Uterus (tissue), 4 donors: ENCODE measurements around the gene STRAP. TPM values are rescaled to one million over a fixed set of nuclear protein-coding genes. Genes with fewer than 3 reads are reported as not detected.

Source experiments
- DNase-seq, 2 donors: peaks; one replicate each; pipeline ENCODE4 v3.0.0-alpha.2; 2019 to 2020
- H3K27ac ChIP-seq, 2 donors: fragments of 200-600 bp; sonication (generic); 1 replicate in 1 of 2; 2 replicates in 1 of 2; pipeline ENCODE4 v1.5.1; 2016 to 2018
- H3K27me3 ChIP-seq, 2 donors: fragments of 200-600 bp; sonication (generic); one replicate each; pipeline ENCODE4 v1.5.1; 2018 to 2019; ENCODE audit warnings: control low read depth in 1 of 2
- H3K36me3 ChIP-seq, 2 donors: fragments of 200-600 bp; sonication (generic); one replicate each; pipeline ENCODE4 v1.5.1; 2019; ENCODE audit warnings: control low read depth in 1 of 2
- H3K4me1 ChIP-seq, 2 donors: fragments of 200-600 bp; sonication (generic); one replicate each; pipeline ENCODE4 v1.5.1; 2018 to 2019; ENCODE audit warnings: control low read depth in 1 of 2
- H3K4me3 ChIP-seq, 2 donors: fragments of 200-600 bp; sonication (generic); 1 replicate in 1 of 2; 2 replicates in 1 of 2; pipeline ENCODE4 v1.5.1; 2018 to 2019; ENCODE audit warnings: mild to moderate bottlenecking in 1 of 2
- H3K9me3 ChIP-seq, 2 donors: fragments of 200-600 bp; sonication (generic); one replicate each; pipeline ENCODE4 v1.5.1; 2019; ENCODE audit warnings: control low read depth in 1 of 2
- POLR2A ChIP-seq, 2 donors: fragments of 450-650 bp; IDR thresholded peaks; one replicate each; pipeline ENCODE4 v1.6.1; 2016; ENCODE audit warnings: antibody characterized with exemption in 2 of 2, mild to moderate bottlenecking in 1 of 2, moderate library complexity in 1 of 2
- intact Hi-C: fragments of 100-400 bp; cut with DNase I; formaldehyde crosslinking; loops from one replicate; pipeline ENCODE4 v1.15.1; 2023; ENCODE audit warnings: low total_unique reads
- total RNA-seq, 4 donors: library from RNA; depleted of rRNA in 3 of 4; stranded (reverse); fragments of >200 nt in 3 of 4; gene quantifications; one replicate each; pipeline versions ENCODE4 v1.1.0 to v1.2.4, GENCODE V29; 2014 to 2023
- TF ChIP-seq, protein P1 (sequence below), 4 experiments: fragments of 200-600 bp in 2 of 4; fragments of 450-650 bp in 2 of 4; sonication (generic) in 2 of 4; IDR thresholded peaks; one replicate each; pipeline ENCODE4 v1.5.1; 2016 to 2019; ENCODE audit warnings: antibody characterized with exemption in 4 of 4, mild to moderate bottlenecking in 2 of 4, moderate library complexity in 1 of 4
- donor health status: DM: yes; HTN: yes; CAD: no.

Gene STRAP
- total RNA-seq, 4 donors from 2014 or later, result 43.8 to 65.8 (median 58.2) TPM

DNA sequence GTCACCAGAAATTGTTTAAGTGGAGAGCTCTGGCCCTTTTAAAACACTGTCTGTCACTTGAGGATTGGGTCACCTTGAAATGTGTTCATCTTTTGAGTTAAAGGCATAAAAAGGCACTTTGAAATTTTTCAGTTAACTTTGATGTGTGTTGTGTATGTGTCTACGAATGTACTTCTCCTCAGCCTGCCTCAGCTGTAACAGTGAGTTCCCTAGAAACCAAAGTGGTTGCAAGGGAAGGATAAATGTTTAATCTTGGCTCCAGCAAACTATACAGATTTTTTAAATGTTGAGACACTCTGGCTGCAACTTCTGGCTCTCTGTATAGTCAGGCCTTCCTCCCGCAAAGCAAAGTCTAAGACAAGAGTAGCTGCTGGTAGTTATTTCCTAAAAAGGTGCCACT is 37.2 kb downstream of the STRAP start:
- intact Hi-C loops, result no loop called here
- Histone ChIP-seq H3K4me1 (no peaks in the 10 kb centered on the region), H3K4me3 (no peak overlapping the region), H3K27ac (no peak overlapping the region), H3K36me3 (no peaks in the 10 kb centered on the region), H3K27me3 (no peaks in the 10 kb centered on the region), H3K9me3 (no peaks in the 10 kb centered on the region)
- TF ChIP-seq POLR2A (IDR thresholded peaks at IDR 0.05), result no peak
- no peak for DNase-seq

DNA sequence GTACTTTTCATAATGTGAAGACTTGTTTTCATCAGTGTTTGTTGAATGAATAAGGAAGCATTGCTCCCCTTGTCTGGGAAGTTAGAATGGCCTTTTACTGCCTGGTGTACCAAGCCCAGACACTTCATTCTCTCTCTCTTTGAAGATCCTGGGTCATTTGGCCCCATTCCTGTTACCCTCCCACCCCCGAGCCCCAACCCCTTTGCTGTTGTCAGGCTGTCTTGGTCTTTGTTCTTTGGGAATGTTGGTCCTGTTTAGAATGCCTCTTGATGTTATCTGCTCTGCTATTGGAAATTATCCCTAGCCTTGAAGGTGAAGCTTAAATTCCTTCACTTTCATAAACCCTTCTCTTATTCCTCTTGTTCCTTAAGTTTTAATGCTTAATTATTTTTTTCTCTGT is 42.8 kb downstream of the STRAP start:
- Histone ChIP-seq H3K36me3 (no peaks in the 10 kb centered on the region), H3K9me3 (no peaks in the 10 kb centered on the region), H3K27ac (no peak overlapping the region), H3K27me3 (no peaks in the 10 kb centered on the region), H3K4me1 (no peaks in the 10 kb centered on the region), H3K4me3 (no peak overlapping the region)
- no peak for DNase-seq
- TF ChIP-seq, protein P1, sequence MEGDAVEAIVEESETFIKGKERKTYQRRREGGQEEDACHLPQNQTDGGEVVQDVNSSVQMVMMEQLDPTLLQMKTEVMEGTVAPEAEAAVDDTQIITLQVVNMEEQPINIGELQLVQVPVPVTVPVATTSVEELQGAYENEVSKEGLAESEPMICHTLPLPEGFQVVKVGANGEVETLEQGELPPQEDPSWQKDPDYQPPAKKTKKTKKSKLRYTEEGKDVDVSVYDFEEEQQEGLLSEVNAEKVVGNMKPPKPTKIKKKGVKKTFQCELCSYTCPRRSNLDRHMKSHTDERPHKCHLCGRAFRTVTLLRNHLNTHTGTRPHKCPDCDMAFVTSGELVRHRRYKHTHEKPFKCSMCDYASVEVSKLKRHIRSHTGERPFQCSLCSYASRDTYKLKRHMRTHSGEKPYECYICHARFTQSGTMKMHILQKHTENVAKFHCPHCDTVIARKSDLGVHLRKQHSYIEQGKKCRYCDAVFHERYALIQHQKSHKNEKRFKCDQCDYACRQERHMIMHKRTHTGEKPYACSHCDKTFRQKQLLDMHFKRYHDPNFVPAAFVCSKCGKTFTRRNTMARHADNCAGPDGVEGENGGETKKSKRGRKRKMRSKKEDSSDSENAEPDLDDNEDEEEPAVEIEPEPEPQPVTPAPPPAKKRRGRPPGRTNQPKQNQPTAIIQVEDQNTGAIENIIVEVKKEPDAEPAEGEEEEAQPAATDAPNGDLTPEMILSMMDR (IDR thresholded peaks at IDR 0.05), result no peak
- no peak for TF ChIP-seq POLR2A (IDR thresholded peaks at IDR 0.05)
- intact Hi-C loops, result no loop called here

DNA sequence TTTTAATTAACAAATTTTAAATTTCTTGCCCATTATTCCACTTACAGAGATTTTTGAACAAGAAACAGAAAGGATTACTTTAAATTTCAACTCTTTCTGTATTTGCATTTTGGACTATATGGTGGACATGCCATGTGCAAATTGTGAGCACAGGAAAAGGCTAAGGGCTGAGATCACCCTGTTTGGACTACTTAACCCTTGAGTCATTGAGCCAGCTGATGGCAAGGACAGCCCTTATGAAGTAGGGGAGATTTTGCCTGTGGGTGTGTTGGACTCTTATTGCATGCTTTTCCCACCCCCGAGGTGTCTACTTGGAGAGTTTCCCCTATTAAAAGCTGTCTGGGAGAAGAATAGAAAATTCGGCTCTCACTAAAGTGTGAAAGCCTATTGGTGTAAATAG is 46.2 kb downstream of the STRAP start:
- Histone ChIP-seq H3K27me3 (no peaks in the 10 kb centered on the region), H3K9me3 (no peaks in the 10 kb centered on the region), H3K36me3 (no peaks in the 10 kb centered on the region), H3K27ac (no peak overlapping the region), H3K4me1 (no peaks in the 10 kb centered on the region), H3K4me3 (no peak overlapping the region)
- TF ChIP-seq, protein P1 (IDR thresholded peaks at IDR 0.05), result no peak
- no peak for TF ChIP-seq POLR2A (IDR thresholded peaks at IDR 0.05)
- intact Hi-C loops, result no loop called here
- DNase-seq, result no peak

DNA sequence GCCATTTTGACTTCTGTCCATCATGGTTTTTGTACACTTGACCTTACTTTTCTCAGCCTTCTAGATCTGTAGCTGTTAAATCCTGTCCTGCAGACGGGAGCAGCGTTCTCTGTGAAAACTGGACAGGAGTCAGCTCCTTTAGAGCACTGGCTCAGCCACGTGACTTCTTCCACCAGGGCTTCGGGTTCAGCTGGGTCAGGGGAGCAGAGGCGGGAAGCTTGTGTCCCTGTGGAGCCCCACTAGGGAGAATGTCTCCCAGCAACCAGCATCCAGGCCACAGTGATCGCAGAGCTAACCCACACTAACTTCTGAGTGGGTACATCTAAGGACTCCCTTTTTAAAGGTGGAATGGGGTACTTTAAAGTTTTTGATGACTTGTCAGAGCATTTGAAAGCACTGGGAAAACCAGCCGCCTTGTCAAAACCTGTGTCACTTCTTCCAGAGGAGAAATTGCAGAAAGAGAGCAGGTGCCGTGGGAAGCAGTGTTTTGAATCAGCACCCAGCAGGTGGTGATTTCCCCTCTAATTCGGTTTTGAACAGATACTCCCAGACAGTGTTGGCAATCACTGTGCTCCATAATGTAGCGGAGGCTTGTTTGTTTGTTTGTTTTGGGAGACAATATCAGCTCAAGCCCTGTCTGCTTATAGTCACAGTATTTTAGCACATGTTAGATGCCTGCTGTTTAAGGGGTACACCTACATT is 46.8 kb downstream of the STRAP start:
- Histone ChIP-seq H3K4me3 (no peak overlapping the region), H3K27ac (no peak overlapping the region), H3K4me1 (no peaks in the 10 kb centered on the region), H3K27me3 (no peaks in the 10 kb centered on the region), H3K9me3 (no peaks in the 10 kb centered on the region), H3K36me3 (no peaks in the 10 kb centered on the region)
- no peak for DNase-seq
- TF ChIP-seq, protein P1 (IDR thresholded peaks at IDR 0.05), result no peak
- no peak for TF ChIP-seq POLR2A (IDR thresholded peaks at IDR 0.05)
- intact Hi-C loops, result no loop called here

DNA sequence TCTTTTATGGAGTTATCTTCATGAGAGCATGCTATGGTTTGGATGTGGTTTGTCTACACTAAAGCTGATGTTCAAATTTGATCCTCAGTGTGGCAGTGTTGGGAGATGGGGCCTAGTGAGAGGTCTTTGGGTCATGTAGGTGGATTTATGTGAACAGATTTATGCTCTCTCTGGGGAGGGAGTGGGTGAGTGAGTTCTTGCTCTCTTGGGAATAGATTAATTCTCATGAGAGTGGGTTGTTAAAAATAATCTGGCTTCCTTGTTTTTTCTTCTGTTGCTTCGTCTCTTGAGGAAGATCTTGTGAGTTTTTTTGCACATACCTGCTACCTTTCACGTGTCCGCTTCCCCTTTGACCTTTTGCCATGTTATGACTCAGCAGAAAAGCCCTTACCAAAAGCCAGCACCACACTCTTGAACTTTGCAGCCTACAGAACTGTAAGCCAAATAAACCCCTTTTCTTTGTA is 49.4 kb downstream of the STRAP start:
- Histone ChIP-seq H3K4me1 (no peaks in the 10 kb centered on the region), H3K36me3 (no peaks in the 10 kb centered on the region), H3K27ac (no peak overlapping the region), H3K4me3 (no peak overlapping the region), H3K27me3 (no peaks in the 10 kb centered on the region), H3K9me3 (no peaks in the 10 kb centered on the region)
- no peak for DNase-seq
- intact Hi-C loops, result no loop called here
- TF ChIP-seq, protein P1 (IDR thresholded peaks at IDR 0.05), result no peak
- no peak for TF ChIP-seq POLR2A (IDR thresholded peaks at IDR 0.05)
